Activated CD8-positive, alpha-beta T cell treated with anti-CD3 and anti-CD28 coated beads, Interleukin-2, amount 10 ng/mL, durations not matched to agents 7 days and 5 days (primary cell): ENCODE data around the gene DNAJC25. TPM values are rescaled to one million over a fixed set of nuclear protein-coding genes. Genes with fewer than 3 reads are reported as not detected.

Experiments
- ATAC-seq: fragments of 150-1000 bp; cut with Tn5 transposase; one replicate; pipeline ENCODE4 v1.10.0; 2021; ENCODE audit warnings: moderate library complexity
- CTCF ChIA-PET: fragments of 350-600 bp; sonication (Branson Sonifier 250); formaldehyde crosslinking; loops from one replicate; lab custom pipeline; 2021; ENCODE audit warnings: antibody characterized with exemption; lab: Charles Lee
- POLR2A ChIA-PET: fragments of 350-600 bp; sonication (Branson Sonifier 250); formaldehyde crosslinking; loops from one replicate; lab custom pipeline; 2021; ENCODE audit warnings: antibody characterized with exemption; lab: Charles Lee
- DNase-seq: peaks from one replicate; pipeline ENCODE4 v3.0.0-alpha.2; 2020
- H3K27ac Mint-ChIP-seq: one replicate; pipeline ENCODE4 v1.8.0; 2021; ENCODE audit warnings: mild to moderate bottlenecking, mixed read lengths
- H3K27me3 Mint-ChIP-seq: one replicate; pipeline ENCODE4 v1.8.0; 2021; ENCODE audit warnings: low read depth, mixed read lengths
- H3K36me3 Mint-ChIP-seq: one replicate; pipeline ENCODE4 v1.8.0; 2021; ENCODE audit warnings: low read depth, mixed read lengths
- H3K4me1 Mint-ChIP-seq: one replicate; pipeline ENCODE4 v1.8.0; 2021; ENCODE audit warnings: low read depth, mixed read lengths
- H3K4me3 Mint-ChIP-seq: one replicate; pipeline ENCODE4 v1.8.0; 2021; ENCODE audit warnings: mild to moderate bottlenecking, mixed read lengths
- H3K9me3 Mint-ChIP-seq: one replicate; pipeline ENCODE4 v1.8.0; 2022; ENCODE audit warnings: mixed read lengths; ENCODE audit not compliant: insufficient read depth
- total RNA-seq, 2 experiments: library from RNA; stranded (reverse); gene quantifications; one replicate each; pipeline ENCODE4 v1.2.3, GENCODE V29; 2021

Gene DNAJC25
- total RNA-seq, 2 experiments from 2014 or later: 3.9 to 4.2 TPM

GRCh38 chr9:111676116-111676515 is 45.0 kb downstream of the DNAJC25 start:
- H3K4me3 Mint-ChIP-seq: no peak overlapping the region
- H3K4me1 Mint-ChIP-seq: no peaks in the 10 kb centered on the region
- POLR2A ChIA-PET: interaction anchor here (0.6 kb wide), 2 partner anchors 21 to 264 kb away, joined by 3 to 4 read pairs; no protein-coding TSS in a partner anchor
- no peaks in the 10 kb centered on the region for H3K9me3 Mint-ChIP-seq
- CTCF ChIA-PET: interaction anchor here (1.4 kb wide), 2 partner anchors 10 to 15 kb away, joined by 3 to 4 read pairs; no protein-coding TSS in a partner anchor
- H3K27ac Mint-ChIP-seq: no peak overlapping the region
- ATAC-seq (no peak), DNase-seq (no peak)
- H3K27me3 Mint-ChIP-seq: no peaks in the 10 kb centered on the region
- peaks cover 26% of the 10 kb centered on the region for H3K36me3 Mint-ChIP-seq

- no peaks in the 10 kb centered on the region for H3K4me1 Mint-ChIP-seq
- peaks cover 24% of the 10 kb centered on the region for H3K36me3 Mint-ChIP-seq
- H3K27me3 Mint-ChIP-seq: no peaks in the 10 kb centered on the region
- no peak overlapping the region for H3K4me3 Mint-ChIP-seq
- no peak for DNase-seq
- ChIA-PET CTCF (interaction anchor here (1.3 kb wide), 1 partner anchor 28 kb away, joined by 3 read pairs; no protein-coding TSS in a partner anchor), POLR2A (no interaction called here)
- no peaks in the 10 kb centered on the region for H3K9me3 Mint-ChIP-seq
- no peak overlapping the region for H3K27ac Mint-ChIP-seq
- no peak for ATAC-seq
Measured at GRCh38 chr9:111678293-111678692, 47.2 kb downstream of the DNAJC25 start.

- Mint-ChIP-seq H3K27ac (no peak overlapping the region), H3K27me3 (no peaks in the 10 kb centered on the region), H3K36me3 (peaks cover 21% of the 10 kb centered on the region), H3K4me3 (no peak overlapping the region), H3K4me1 (no peaks in the 10 kb centered on the region), H3K9me3 (no peaks in the 10 kb centered on the region)
- no peak for ATAC-seq
- DNase-seq: no peak
- POLR2A ChIA-PET: no interaction called here
- CTCF ChIA-PET: interaction anchor here (1.3 kb wide), 1 partner anchor 29 kb away, joined by 3 read pairs; no protein-coding TSS in a partner anchor
Measured at GRCh38 chr9:111679199-111679598, 48.1 kb downstream of the DNAJC25 start.

GRCh38 chr9:111683392-111683791 is 52.3 kb downstream of the DNAJC25 start:
- ChIA-PET POLR2A (no interaction called here), CTCF (no interaction called here)
- Mint-ChIP-seq H3K4me3 (no peak overlapping the region), H3K27me3 (no peaks in the 10 kb centered on the region), H3K4me1 (no peaks in the 10 kb centered on the region), H3K9me3 (no peaks in the 10 kb centered on the region), H3K27ac (no peak overlapping the region), H3K36me3 (peaks cover 7% of the 10 kb centered on the region)
- DNase-seq (no peak), ATAC-seq (no peak)

- ChIA-PET CTCF (interaction anchor here (0.8 to 2.3 kb wide), 4 partner anchors 21 to 94 kb away, joined by 3 to 12 read pairs (median 5); partner anchors contain the start of gene GNG10), POLR2A (no interaction called here)
- H3K27me3 Mint-ChIP-seq: no peaks in the 10 kb centered on the region
- no peaks in the 10 kb centered on the region for H3K36me3 Mint-ChIP-seq
- H3K4me1 Mint-ChIP-seq: peaks cover 3% of the 10 kb centered on the region
- no peak overlapping the region for H3K4me3 Mint-ChIP-seq
- ATAC-seq (no peak), DNase-seq (no peak)
- H3K27ac Mint-ChIP-seq: no peak overlapping the region
- H3K9me3 Mint-ChIP-seq: no peaks in the 10 kb centered on the region
Measured at GRCh38 chr9:111691672-111692329, 60.7 kb downstream of the DNAJC25 start.

GRCh38 chr9:111696796-111697195 is 65.7 kb downstream of the DNAJC25 start:
- POLR2A ChIA-PET: interaction anchor here (0.7 kb wide), 1 partner anchor 20 kb away, joined by 4 read pairs; no protein-coding TSS in a partner anchor
- peaks cover 9% of the 10 kb centered on the region for H3K36me3 Mint-ChIP-seq
- no peak for DNase-seq
- no peaks in the 10 kb centered on the region for H3K9me3 Mint-ChIP-seq
- no peak overlapping the region for H3K4me3 Mint-ChIP-seq
- CTCF ChIA-PET: no interaction called here
- no peak overlapping the region for H3K27ac Mint-ChIP-seq
- H3K4me1 Mint-ChIP-seq: peaks cover 7% of the 10 kb centered on the region
- no peak for ATAC-seq
- H3K27me3 Mint-ChIP-seq: no peaks in the 10 kb centered on the region

GRCh38 chr9:111700776-111701175 is 69.6 kb downstream of the DNAJC25 start:
- Mint-ChIP-seq H3K27ac (no peak overlapping the region), H3K27me3 (no peaks in the 10 kb centered on the region), H3K9me3 (no peaks in the 10 kb centered on the region), H3K36me3 (peaks cover 9% of the 10 kb centered on the region), H3K4me1 (peaks cover 6% of the 10 kb centered on the region), H3K4me3 (no peak overlapping the region)
- ATAC-seq: no peak
- ChIA-PET CTCF (interaction anchor here (0.9 to 1.3 kb wide), 2 partner anchors 14 to 79 kb away, joined by 3 read pairs; no protein-coding TSS in a partner anchor), POLR2A (no interaction called here)
- no peak for DNase-seq

Other genes with a start within 250 kb of the DNAJC25 start
- 10 to 100 TPM; 55.9 to 59.1 TPM for gene ECPAS, start 147.0 kb upstream of the DNAJC25 start, total RNA-seq
- gene ZNF483, start 106.2 kb upstream of the DNAJC25 start, total RNA-seq: 1 to 10 TPM; 2.2 to 2.3 TPM
- not detected for gene PTGR1, start 31.7 kb upstream of the DNAJC25 start, total RNA-seq
- gene GNG10, start 30.3 kb downstream of the DNAJC25 start, total RNA-seq: 10 to 100 TPM; 21.4 TPM
- not detected for gene SHOC1, start 163.6 kb downstream of the DNAJC25 start, total RNA-seq